PC-3 (cell line): ENCODE data around the gene NTMT2. TPM values are rescaled to one million over a fixed set of nuclear protein-coding genes. Genes with fewer than 3 reads are reported as not detected.
"Not testable (repeated sequence)": the region's sequence is repeated elsewhere in the genome, so short reads cannot be mapped to it uniquely, and the experiment has no call there.

Source experiments
- ATAC-seq: fragments of 200-7000 bp; cut with Tn5 transposase; 2 replicates; pipeline ENCODE4 v1.9.1; 2020; ENCODE audit warnings: mild to moderate bottlenecking, moderate library complexity
- BruUV-seq: library from RNA; stranded (reverse); fragments of 400-500 nt; replicated peaks from 2 replicates; lab custom pipeline; 2021; lab: Mats Ljungman, UMichigan
- CTCF ChIA-PET: fragments of 300-600 bp; sonication (Branson Sonifier 250); formaldehyde crosslinking; loops from one replicate; lab custom pipeline; 2022; ENCODE audit warnings: antibody characterized with exemption; lab: Charles Lee
- POLR2A ChIA-PET: fragments of 300-600 bp; sonication (Branson Sonifier 250); formaldehyde crosslinking; loops from one replicate; lab custom pipeline; 2022; ENCODE audit warnings: antibody characterized with exemption; ENCODE audit not compliant: unreplicated experiment; lab: Charles Lee
- DNase-seq: peaks from one replicate; pipeline ENCODE4 v3.0.0-alpha.2; 2015
- H2AFZ ChIP-seq: fragments of 300-600 bp; sonication (generic); 2 replicates; pipeline ENCODE4 v1.6.0; 2016; ENCODE audit warnings: antibody characterized with exemption, low read length
- H3F3A ChIP-seq: fragments of 300-600 bp; sonication (generic); one replicate; pipeline ENCODE4 v1.6.0; 2017; ENCODE audit warnings: antibody characterized with exemption, low read length, control low read depth, mild to moderate bottlenecking; ENCODE audit not compliant: unreplicated experiment
- H3K27ac ChIP-seq: fragments of 300-600 bp; sonication (generic); 2 replicates; pipeline ENCODE4 v1.5.1; 2016; ENCODE audit warnings: mild to moderate bottlenecking, low read length
- H3K27me3 ChIP-seq: fragments of 300-600 bp; sonication (generic); 2 replicates; pipeline ENCODE4 v1.6.1; 2016; ENCODE audit warnings: low read length, mixed read lengths
- H3K36me3 ChIP-seq: fragments of 300-600 bp; sonication (generic); 2 replicates; pipeline ENCODE4 v1.6.1; 2016; ENCODE audit warnings: low read depth, mixed run types, low read length, mixed read lengths
- H3K4me1 ChIP-seq: fragments of 300-600 bp; sonication (generic); 2 replicates; pipeline ENCODE4 v1.5.1; 2016; ENCODE audit warnings: low read length; ENCODE audit not compliant: insufficient read depth
- H3K4me2 ChIP-seq: fragments of 300-600 bp; sonication (generic); 2 replicates; pipeline ENCODE4 v1.6.0; 2016; ENCODE audit warnings: low read length
- H3K4me3 ChIP-seq: fragments of 300-600 bp; sonication (generic); 2 replicates; pipeline ENCODE4 v1.5.1; 2016; ENCODE audit warnings: mild to moderate bottlenecking, low read length, mixed read lengths
- H3K79me2 ChIP-seq: fragments of 300-600 bp; sonication (generic); 2 replicates; pipeline ENCODE4 v1.6.1; 2017; ENCODE audit warnings: low read length, mixed read lengths
- H3K9ac ChIP-seq: fragments of 300-600 bp; sonication (generic); 2 replicates; pipeline ENCODE4 v1.6.0; 2016; ENCODE audit warnings: mild to moderate bottlenecking, low read length
- H3K9me2 ChIP-seq: fragments of 300-600 bp; sonication (generic); replicated peaks from 2 replicates; pipeline ENCODE4 v1.6.1; 2016; ENCODE audit warnings: mixed run types, low read length, mixed read lengths
- H3K9me3 ChIP-seq: fragments of 300-600 bp; sonication (generic); 2 replicates; pipeline ENCODE4 v1.6.1; 2016; ENCODE audit warnings: low read length, mixed read lengths
- H4K20me1 ChIP-seq: fragments of 300-600 bp; sonication (generic); 2 replicates; pipeline ENCODE4 v1.6.1; 2016; ENCODE audit warnings: low read length, mixed read lengths
- CTCF ChIP-seq: fragments of 300-600 bp; sonication (generic); conservative IDR thresholded peaks from 2 replicates; pipeline ENCODE4 v1.5.1; 2017; ENCODE audit warnings: antibody characterized with exemption, low read depth, mild to moderate bottlenecking, low read length
- EZH2 ChIP-seq: fragments of 300-600 bp; sonication (generic); IDR thresholded peaks from one replicate; pipeline ENCODE4 v1.6.1; 2017; ENCODE audit warnings: antibody characterized with exemption, mild to moderate bottlenecking, low read length; ENCODE audit not compliant: unreplicated experiment
- EZH2phosphoT487 ChIP-seq: fragments of 300-600 bp; sonication (generic); IDR thresholded peaks from 2 replicates; pipeline ENCODE4 v1.6.1; 2018; ENCODE audit warnings: mild to moderate bottlenecking, antibody characterized with exemption, low read length, borderline replicate concordance
- intact Hi-C: fragments of 100-400 bp; cut with micrococcal nuclease; formaldehyde crosslinking; loops from 2 replicates; pipeline ENCODE4 v1.9.0; 2023
- total RNA-seq: library from RNA; depleted of rRNA; stranded (reverse); fragments of >200 nt; gene quantifications from 2 replicates; pipeline ENCODE4 v1.2.3, GENCODE V29; 2014

Gene NTMT2
- total RNA-seq, 1 experiment from 2014 or later, result not detected

GRCh38 chr1:170096806-170097340 lies 48.9 kb upstream of the NTMT2 start:
- BruUV-seq, result no TSS peak
- no peak overlapping the region for H3K9ac ChIP-seq
- H3K4me1 ChIP-seq, result 0 out of 2 replicates have a peak, but pooled peaks cover 5% of the 10 kb centered on the region
- H4K20me1 ChIP-seq, result no peaks in the 10 kb centered on the region
- DNase-seq (no peak), ATAC-seq (no peak; the same call in 1 of the 2 replicates)
- intact Hi-C loops, result loop anchor here (1.0 to 2.0 kb wide), 2 partner anchors 22 to 155 kb away; partner anchors contain the start of gene KIFAP3
- H3K4me2 ChIP-seq, result peak overlapping the region; percentile 37; the same call in 1 of the 2 replicates
- H2AFZ ChIP-seq, result no peak overlapping the region
- TF ChIP-seq EZH2, result no peak
- no peak for TF ChIP-seq CTCF
- TF ChIP-seq EZH2phosphoT487, result no peak
- H3K36me3 ChIP-seq, result no peaks in the 10 kb centered on the region
- no peaks in the 10 kb centered on the region for H3K79me2 ChIP-seq
- ChIA-PET CTCF (no interaction called here), POLR2A (no interaction called here)
- no peaks in the 10 kb centered on the region for H3K9me3 ChIP-seq
- no peaks in the 10 kb centered on the region for H3F3A ChIP-seq
- no peaks in the 10 kb centered on the region for H3K9me2 ChIP-seq
- no peak overlapping the region for H3K27ac ChIP-seq
- H3K27me3 ChIP-seq, result no peaks in the 10 kb centered on the region
- H3K4me3 ChIP-seq, result no peak overlapping the region

- intact Hi-C loops, result loop anchor here (1.0 to 2.0 kb wide), 2 partner anchors 23 to 155 kb away; partner anchors contain the start of gene KIFAP3
- no TSS peak for BruUV-seq
- no peaks in the 10 kb centered on the region for H3K9me3 ChIP-seq
Observed at GRCh38 chr1:170097449-170097948, 48.3 kb upstream of the NTMT2 start.

GRCh38 chr1:170113140-170113539 lies 32.6 kb upstream of the NTMT2 start:
- H3K9me2 ChIP-seq, H3K4me3 ChIP-seq, H3K27ac ChIP-seq, H3K27me3 ChIP-seq, H3K4me1 ChIP-seq, H3K79me2 ChIP-seq, H3K4me2 ChIP-seq, H4K20me1 ChIP-seq, DNase-seq, CTCF ChIA-PET, POLR2A ChIA-PET, H3K36me3 ChIP-seq, ATAC-seq, H3K9ac ChIP-seq, BruUV-seq, intact Hi-C loops, H2AFZ ChIP-seq, H3F3A ChIP-seq, H3K9me3 ChIP-seq: not testable (repeated sequence)

More at GRCh38 chr1:170097449-170097948, 48.3 kb upstream of the NTMT2 start:
- H4K20me1 ChIP-seq, result no peaks in the 10 kb centered on the region
- no peaks in the 10 kb centered on the region for H3K27me3 ChIP-seq
- H3K36me3 ChIP-seq, result no peaks in the 10 kb centered on the region
- 0 out of 2 replicates have a peak, but pooled peaks cover 5% of the 10 kb centered on the region for H3K4me1 ChIP-seq
- H3F3A ChIP-seq, result no peaks in the 10 kb centered on the region
- H3K9me2 ChIP-seq, result no peaks in the 10 kb centered on the region
- ChIA-PET CTCF (no interaction called here), POLR2A (no interaction called here)
- ATAC-seq, result peak; percentile 90
- H3K9ac ChIP-seq, result no peak overlapping the region
- DNase-seq, result peak; percentile 24
- peak overlapping the region; percentile 37; the same call in 1 of the 2 replicates for H3K4me2 ChIP-seq
- H3K79me2 ChIP-seq, result no peaks in the 10 kb centered on the region
- TF ChIP-seq EZH2phosphoT487 (no peak), CTCF (no peak), EZH2 (no peak)
- no peak overlapping the region for H3K27ac ChIP-seq
- no peak overlapping the region for H3K4me3 ChIP-seq
- H2AFZ ChIP-seq, result peak overlapping the region; percentile 34; the same call in 1 of the 2 replicates
